Suprapubic skin (tissue), 4 donors: Measurements from ENCODE around the gene LEF1. TPM values are rescaled to one million over a fixed set of nuclear protein-coding genes. Genes with fewer than 3 reads are reported as not detected.

Experiments used
- DNase-seq, 2 donors: peaks; one replicate each; pipeline ENCODE4 v3.0.0-alpha.2; 2019; ENCODE audit warnings: low spot score in 2 of 2
- H3K27ac ChIP-seq: fragments of 200-600 bp; sonication (generic); one replicate; pipeline ENCODE4 v1.5.1; 2019
- H3K27me3 ChIP-seq: fragments of 200-600 bp; sonication (generic); one replicate; pipeline ENCODE4 v1.5.1; 2019
- H3K36me3 ChIP-seq: fragments of 200-600 bp; sonication (generic); one replicate; pipeline ENCODE4 v1.5.1; 2019
- H3K4me1 ChIP-seq: fragments of 200-600 bp; sonication (generic); one replicate; pipeline ENCODE4 v1.5.1; 2019
- H3K4me3 ChIP-seq: fragments of 200-600 bp; sonication (generic); one replicate; pipeline ENCODE4 v1.5.1; 2019; ENCODE audit warnings: mild to moderate bottlenecking
- H3K9me3 ChIP-seq: fragments of 200-600 bp; sonication (generic); one replicate; pipeline ENCODE4 v1.5.1; 2019
- CTCF ChIP-seq, 2 donors: fragments of 200-600 bp in 1 of 2; fragments of 450-650 bp in 1 of 2; sonication (generic) in 1 of 2; IDR thresholded peaks; one replicate each; pipeline ENCODE4 v1.5.1; 2016 to 2019; ENCODE audit warnings: antibody characterized with exemption in 2 of 2, mild to moderate bottlenecking in 1 of 2, moderate library complexity in 1 of 2
- EP300 ChIP-seq: sonication (generic); formaldehyde crosslinking; IDR thresholded peaks from one replicate; pipeline ENCODE4 v1.6.1; 2017; ENCODE audit warnings: antibody characterized with exemption
- POLR2A ChIP-seq, 2 donors: fragments of 450-650 bp; IDR thresholded peaks; one replicate each; pipeline ENCODE4 v1.6.1; 2017; ENCODE audit warnings: antibody characterized with exemption in 2 of 2, mild to moderate bottlenecking in 2 of 2, moderate library complexity in 2 of 2
- POLR2AphosphoS5 ChIP-seq, 3 donors: sonication (generic); formaldehyde crosslinking; IDR thresholded peaks; one replicate each; pipeline ENCODE4 v1.6.1; 2017; ENCODE audit warnings: antibody characterized with exemption in 3 of 3
- WGBS: methylation state at CpG from one replicate; pipeline ENCODE4 v1.1.5; 2018; 5-methylcytosine and 5-hydroxymethylcytosine counted together
- total RNA-seq, 4 donors: library from RNA; depleted of rRNA; stranded (reverse); fragments of >200 nt; gene quantifications; one replicate each; pipeline ENCODE4 v1.1.0, GENCODE V29; 2016

The LEF1 gene
- total RNA-seq, 4 donors from 2014 or later: 7.2 to 23.4 (median 14.5) TPM

- no peak for DNase-seq
- TF ChIP-seq POLR2AphosphoS5 (IDR thresholded peaks at IDR 0.05): no peak
- TF ChIP-seq POLR2A (IDR thresholded peaks at IDR 0.05): no peak
- TF ChIP-seq EP300: no peak
- no peak for TF ChIP-seq CTCF (IDR thresholded peaks at IDR 0.05)
- Histone ChIP-seq H3K4me1 (no peaks in the 10 kb centered on the region), H3K27me3 (no peaks in the 10 kb centered on the region), H3K36me3 (no peaks in the 10 kb centered on the region), H3K9me3 (no peaks in the 10 kb centered on the region), H3K4me3 (no peak overlapping the region), H3K27ac (no peak overlapping the region)
- WGBS: 100% methylated on average over 2 of the region's 2 CpGs
Measured at GRCh38 chr4:108209489-108209888, 40.8 kb upstream of the LEF1 start.

- TF ChIP-seq POLR2A (IDR thresholded peaks at IDR 0.05) (no peak), CTCF (IDR thresholded peaks at IDR 0.05) (no peak), EP300 (no peak), POLR2AphosphoS5 (IDR thresholded peaks at IDR 0.05) (no peak)
- H3K4me3 ChIP-seq: no peak overlapping the region
- no peaks in the 10 kb centered on the region for H3K4me1 ChIP-seq
- WGBS: 97% methylated on average over 1 of the region's 1 CpG
- H3K9me3 ChIP-seq: no peaks in the 10 kb centered on the region
- no peaks in the 10 kb centered on the region for H3K36me3 ChIP-seq
- no peaks in the 10 kb centered on the region for H3K27me3 ChIP-seq
- DNase-seq: no peak
- no peak overlapping the region for H3K27ac ChIP-seq
Measured at GRCh38 chr4:108205859-108206258, 37.1 kb upstream of the LEF1 start.

GRCh38 chr4:108204518-108204917, 35.8 kb upstream of the LEF1 start:
- no peak for DNase-seq

GRCh38 chr4:108203377-108203776, 34.6 kb upstream of the LEF1 start:
- DNase-seq: no peak
- Histone ChIP-seq H3K9me3 (no peaks in the 10 kb centered on the region), H3K27ac (no peak overlapping the region), H3K27me3 (no peaks in the 10 kb centered on the region), H3K36me3 (no peaks in the 10 kb centered on the region), H3K4me3 (no peak overlapping the region), H3K4me1 (no peaks in the 10 kb centered on the region)
- TF ChIP-seq CTCF (IDR thresholded peaks at IDR 0.05): no peak
- no peak for TF ChIP-seq EP300
- no peak for TF ChIP-seq POLR2A (IDR thresholded peaks at IDR 0.05)
- no peak for TF ChIP-seq POLR2AphosphoS5 (IDR thresholded peaks at IDR 0.05)
- WGBS: 87% methylated on average over 3 of the region's 3 CpGs

More at GRCh38 chr4:108204518-108204917, 35.8 kb upstream of the LEF1 start:
- H3K4me1 ChIP-seq: no peaks in the 10 kb centered on the region
- H3K4me3 ChIP-seq: no peak overlapping the region
- H3K9me3 ChIP-seq: no peaks in the 10 kb centered on the region
- TF ChIP-seq POLR2A (IDR thresholded peaks at IDR 0.05) (no peak), POLR2AphosphoS5 (IDR thresholded peaks at IDR 0.05) (no peak), CTCF (IDR thresholded peaks at IDR 0.05) (no peak), EP300 (no peak)
- no peaks in the 10 kb centered on the region for H3K36me3 ChIP-seq
- 87% methylated on average over 2 of the region's 2 CpGs for WGBS
- no peaks in the 10 kb centered on the region for H3K27me3 ChIP-seq
- no peak overlapping the region for H3K27ac ChIP-seq

GRCh38 chr4:108201774-108202173, 33.0 kb upstream of the LEF1 start:
- no peaks in the 10 kb centered on the region for H3K36me3 ChIP-seq
- no peak for TF ChIP-seq CTCF (IDR thresholded peaks at IDR 0.05)
- no peak for TF ChIP-seq EP300
- no peak for TF ChIP-seq POLR2AphosphoS5 (IDR thresholded peaks at IDR 0.05)
- no peak for TF ChIP-seq POLR2A (IDR thresholded peaks at IDR 0.05)
- H3K27me3 ChIP-seq: no peaks in the 10 kb centered on the region
- no peak for DNase-seq
- no peaks in the 10 kb centered on the region for H3K4me1 ChIP-seq
- H3K4me3 ChIP-seq: no peak overlapping the region
- H3K9me3 ChIP-seq: no peaks in the 10 kb centered on the region
- H3K27ac ChIP-seq: no peak overlapping the region
- 97% methylated on average over 2 of the region's 2 CpGs for WGBS
